ENCODE measurements around the gene COL19A1.

DNA sequence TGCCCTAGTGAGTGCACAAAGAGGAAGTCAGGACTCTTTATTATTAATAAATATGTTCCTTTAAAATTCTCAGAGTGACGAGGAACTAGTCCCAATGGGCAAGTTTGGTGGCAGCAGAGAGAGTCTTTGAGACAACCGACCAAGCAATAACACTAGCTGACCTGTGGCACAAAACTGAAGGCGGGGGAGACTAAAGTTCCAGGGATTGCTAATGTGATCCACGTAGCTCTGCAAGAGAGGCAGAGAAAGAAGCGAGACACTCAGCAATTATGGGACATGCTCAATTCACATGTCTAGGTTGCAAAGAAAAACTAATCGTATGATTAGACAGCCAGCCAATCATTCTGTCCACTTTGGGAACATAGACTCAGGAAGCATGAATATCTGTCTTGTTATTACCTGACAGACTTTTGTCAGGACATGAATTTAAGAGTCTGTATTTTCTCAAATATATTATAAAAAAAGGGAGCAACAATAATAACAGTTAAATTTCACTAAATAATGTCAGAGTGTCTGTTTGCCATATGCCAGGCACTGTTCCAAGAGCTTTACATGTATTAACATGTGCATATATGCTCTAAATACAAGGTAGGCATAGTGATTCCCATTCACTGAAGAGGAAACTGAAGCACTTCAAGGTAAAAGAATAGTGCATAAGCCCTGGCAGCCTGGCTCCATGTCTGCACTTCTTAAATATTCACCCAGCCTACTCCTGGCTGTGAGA is 355.5 kb downstream of the COL19A1 start:
- TF ChIP-seq YY1 (IDR thresholded peaks at IDR 0.05; ENCODE audit: low read depth) (no peak), FOXM1 (IDR thresholded peaks at IDR 0.05; ENCODE audit: borderline replicate concordance, low read depth) (no peak), TAF1 (IDR thresholded peaks at IDR 0.05; ENCODE audit: low read depth) (no peak), EP300 (IDR thresholded peaks at IDR 0.05; ENCODE audit: borderline replicate concordance) (no peak), RAD21 (IDR thresholded peaks at IDR 0.05; ENCODE audit: low read depth) (no peak), CEBPB (IDR thresholded peaks at IDR 0.05) (no peak)
- TF ChIP-seq, protein P1, sequence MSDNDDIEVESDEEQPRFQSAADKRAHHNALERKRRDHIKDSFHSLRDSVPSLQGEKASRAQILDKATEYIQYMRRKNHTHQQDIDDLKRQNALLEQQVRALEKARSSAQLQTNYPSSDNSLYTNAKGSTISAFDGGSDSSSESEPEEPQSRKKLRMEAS (IDR thresholded peaks at IDR 0.05), result no peak
- TF ChIP-seq, protein P2, sequence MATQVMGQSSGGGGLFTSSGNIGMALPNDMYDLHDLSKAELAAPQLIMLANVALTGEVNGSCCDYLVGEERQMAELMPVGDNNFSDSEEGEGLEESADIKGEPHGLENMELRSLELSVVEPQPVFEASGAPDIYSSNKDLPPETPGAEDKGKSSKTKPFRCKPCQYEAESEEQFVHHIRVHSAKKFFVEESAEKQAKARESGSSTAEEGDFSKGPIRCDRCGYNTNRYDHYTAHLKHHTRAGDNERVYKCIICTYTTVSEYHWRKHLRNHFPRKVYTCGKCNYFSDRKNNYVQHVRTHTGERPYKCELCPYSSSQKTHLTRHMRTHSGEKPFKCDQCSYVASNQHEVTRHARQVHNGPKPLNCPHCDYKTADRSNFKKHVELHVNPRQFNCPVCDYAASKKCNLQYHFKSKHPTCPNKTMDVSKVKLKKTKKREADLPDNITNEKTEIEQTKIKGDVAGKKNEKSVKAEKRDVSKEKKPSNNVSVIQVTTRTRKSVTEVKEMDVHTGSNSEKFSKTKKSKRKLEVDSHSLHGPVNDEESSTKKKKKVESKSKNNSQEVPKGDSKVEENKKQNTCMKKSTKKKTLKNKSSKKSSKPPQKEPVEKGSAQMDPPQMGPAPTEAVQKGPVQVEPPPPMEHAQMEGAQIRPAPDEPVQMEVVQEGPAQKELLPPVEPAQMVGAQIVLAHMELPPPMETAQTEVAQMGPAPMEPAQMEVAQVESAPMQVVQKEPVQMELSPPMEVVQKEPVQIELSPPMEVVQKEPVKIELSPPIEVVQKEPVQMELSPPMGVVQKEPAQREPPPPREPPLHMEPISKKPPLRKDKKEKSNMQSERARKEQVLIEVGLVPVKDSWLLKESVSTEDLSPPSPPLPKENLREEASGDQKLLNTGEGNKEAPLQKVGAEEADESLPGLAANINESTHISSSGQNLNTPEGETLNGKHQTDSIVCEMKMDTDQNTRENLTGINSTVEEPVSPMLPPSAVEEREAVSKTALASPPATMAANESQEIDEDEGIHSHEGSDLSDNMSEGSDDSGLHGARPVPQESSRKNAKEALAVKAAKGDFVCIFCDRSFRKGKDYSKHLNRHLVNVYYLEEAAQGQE (IDR thresholded peaks at IDR 0.05; ENCODE audit: low read depth), result no peak
- TF ChIP-seq, protein P3, sequence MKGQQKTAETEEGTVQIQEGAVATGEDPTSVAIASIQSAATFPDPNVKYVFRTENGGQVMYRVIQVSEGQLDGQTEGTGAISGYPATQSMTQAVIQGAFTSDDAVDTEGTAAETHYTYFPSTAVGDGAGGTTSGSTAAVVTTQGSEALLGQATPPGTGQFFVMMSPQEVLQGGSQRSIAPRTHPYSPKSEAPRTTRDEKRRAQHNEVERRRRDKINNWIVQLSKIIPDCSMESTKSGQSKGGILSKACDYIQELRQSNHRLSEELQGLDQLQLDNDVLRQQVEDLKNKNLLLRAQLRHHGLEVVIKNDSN (IDR thresholded peaks at IDR 0.05), result no peak

All from Ishikawa (cell line).